Articular chondrocyte of knee joint (primary cell): ENCODE results near the gene ERP29. TPM values are rescaled to one million over a fixed set of nuclear protein-coding genes. Genes with fewer than 3 reads are reported as not detected.

Experiments
- small RNA-seq: library from RNA; depleted of rRNA; stranded (forward); fragments of <200 nt; gene quantifications from one replicate; pipeline ENCODE3, GENCODE V24; 2012
- total RNA-seq: library from RNA; depleted of rRNA; stranded (reverse); fragments of >200 nt; gene quantifications from 2 replicates; pipeline ENCODE4 v1.2.3, GENCODE V29; 2012

The ERP29 gene
- 60.7 and 61.2 TPM in 2 replicates for total RNA-seq

DNA sequence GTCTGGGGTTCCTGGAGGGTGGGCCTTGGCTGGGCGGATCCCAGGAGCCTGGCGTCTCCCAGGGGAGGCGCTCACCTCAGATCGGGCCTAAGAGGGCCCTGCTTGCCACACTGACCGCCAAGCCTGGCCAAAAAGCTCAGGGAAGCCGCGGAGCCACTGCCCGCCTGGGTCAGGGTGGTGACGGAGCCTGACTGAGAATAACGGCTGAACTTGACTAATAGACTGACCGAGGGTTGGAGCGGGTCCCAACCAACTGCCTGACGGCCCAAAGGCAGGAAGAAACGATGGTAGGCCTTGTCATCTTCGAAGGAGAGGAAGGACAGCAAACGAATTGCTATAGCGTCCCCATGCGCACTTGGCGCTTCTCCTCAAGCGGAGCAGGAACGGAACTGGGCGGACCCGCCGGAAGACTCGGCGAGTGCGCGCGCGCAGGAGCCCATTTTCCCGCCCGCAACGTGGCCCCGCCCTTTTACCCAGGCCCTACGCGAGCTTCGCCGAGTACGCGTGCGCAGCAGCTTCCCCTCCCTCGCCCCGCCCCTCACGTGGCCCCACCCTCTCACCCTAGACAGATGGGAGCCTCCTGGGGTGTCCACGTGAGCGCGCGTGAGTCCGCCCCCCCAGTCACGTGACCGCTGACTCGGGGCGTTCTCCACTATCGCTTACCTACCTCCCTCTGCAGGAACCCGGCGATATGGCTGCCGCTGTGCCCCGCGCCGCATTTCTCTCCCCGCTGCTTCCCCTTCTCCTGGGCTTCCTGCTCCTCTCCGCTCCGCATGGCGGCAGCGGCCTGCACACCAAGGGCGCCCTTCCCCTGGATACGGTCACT lies at the start of gene ERP29, which contains the start of gene TMEM116:
ERP29 (plus strand) TSS at position 652 of the 826 bp plus-strand sequence; CDS start at position 692, 40 bp downstream.
TMEM116 (minus strand) TSS at position 391 of the 826 bp plus-strand sequence. CDS start 7,895 bp downstream, outside the sequence.

Small RNAs within 50 kb of the gene (small RNA-seq; reads per million reads assigned to genes)
- not detected for gene AC004024.1
- not detected for gene MIR3657
- not detected for gene RF00019

Other genes starting within 250 kb of the ERP29 start
- 35.1 and 35.5 TPM in 2 replicates for gene ALDH2, start 246.5 kb upstream of the ERP29 start, total RNA-seq
- 26.3 and 30.3 TPM in 2 replicates for gene MAPKAPK5, start 171.2 kb upstream of the ERP29 start, total RNA-seq
- gene TMEM116, start 261 bp upstream of the ERP29 start, total RNA-seq, result 11.1 and 16.9 TPM in 2 replicates
- 29.4 and 29.7 TPM in 2 replicates for gene NAA25, start 95.4 kb downstream of the ERP29 start, total RNA-seq
- gene TRAFD1, start 112.1 kb downstream of the ERP29 start, total RNA-seq, result 99.2 and 132 TPM in 2 replicates